HepG2 (cell line): ENCODE data around the gene CADPS2. TPM values are rescaled to one million over a fixed set of nuclear protein-coding genes. Genes with fewer than 3 reads are reported as not detected.
"Not testable (repeated sequence)": the region's sequence is repeated elsewhere in the genome, so short reads cannot be mapped to it uniquely, and the experiment has no call there.

Experiments used
- ATAC-seq: fragments of 200-7000 bp; cut with Tn5 transposase; 3 replicates; pipeline ENCODE4 v1.9.1; 2020; ENCODE audit warnings: mild to moderate bottlenecking, moderate library complexity
- BruUV-seq: library from RNA; stranded (reverse); fragments of 400-500 nt; replicated peaks from 2 replicates; lab custom pipeline; 2021; lab: Mats Ljungman, UMichigan
- CTCF ChIA-PET: fragments of 300-600 bp; formaldehyde crosslinking; extraction: SDS; loops from one replicate; lab custom pipeline; 2021; ENCODE audit warnings: low total read pairs, inconsistent platforms, low intra/inter-chr PET ratio; lab: Yijun Ruan, JAX
- POLR2A ChIA-PET: fragments of 350-600 bp; sonication (Branson Sonifier 250); formaldehyde crosslinking; loops from one replicate; lab custom pipeline; 2020; ENCODE audit warnings: antibody characterized with exemption, inconsistent platforms; lab: Yijun Ruan, JAX
- DNase-seq: peaks from one replicate; pipeline ENCODE4 v3.0.0-alpha.2; 2015; ENCODE audit warnings: low spot score
- FAIRE-seq: peaks from 3 replicates; lab custom pipeline; 2011; peaks lifted over from hg19 to GRCh38; lab: Jason Lieb, UNC
- H2AFZ ChIP-seq: one replicate; pipeline ENCODE4 v1.6.1; 2011; ENCODE audit warnings: low read length, inconsistent platforms
- H3K27ac ChIP-seq: fragments of 300-600 bp; 3 replicates; pipeline ENCODE4 v1.8.0; 2011; ENCODE audit warnings: mixed run types, mild to moderate bottlenecking, mixed read lengths, low read length, inconsistent platforms; ENCODE audit not compliant: insufficient read depth; ENCODE audit errors: extremely low read length
- H3K27me3 ChIP-seq, 2 experiments: fragments of 200-600 bp in 1 of 2; 2 replicates in 1 of 2; 3 replicates in 1 of 2; pipeline versions ENCODE4 v1.6.0 to v1.8.0; 2011; ENCODE audit warnings: low read length in 2 of 2, mild to moderate bottlenecking in 2 of 2, moderate library complexity in 2 of 2, inconsistent platforms in 1 of 2; ENCODE audit not compliant: insufficient read depth in 2 of 2, control insufficient read depth in 1 of 2
- H3K36me3 ChIP-seq, 2 experiments: fragments of 200-600 bp in 1 of 2; replicated peaks in 1 of 2; 2 replicates in 1 of 2; 3 replicates in 1 of 2; pipeline versions ENCODE4 v1.5.1 to v1.8.0; 2011; ENCODE audit warnings: low read length in 2 of 2, inconsistent platforms in 1 of 2; ENCODE audit not compliant: insufficient read depth in 2 of 2, control insufficient read depth in 1 of 2
- H3K4me1 ChIP-seq: 2 replicates; pipeline ENCODE4 v1.5.1; 2012; ENCODE audit warnings: low read length, inconsistent platforms; ENCODE audit not compliant: insufficient read depth
- H3K4me2 ChIP-seq: 2 replicates; pipeline ENCODE4 v1.6.0; 2011; ENCODE audit warnings: low read depth, low read length, inconsistent platforms
- H3K4me3 ChIP-seq, 3 experiments: fragments of 200-600 bp in 1 of 3; sonication (generic), shearing (Covaris generic) in 1 of 3; replicated peaks in 1 of 3; 2 replicates each; pipeline ENCODE4 v1.5.1; 2011 to 2016; ENCODE audit warnings: low read length in 3 of 3, inconsistent platforms in 2 of 3, low read depth in 2 of 3, mild to moderate bottlenecking in 2 of 3, control low read depth in 1 of 3, mixed read lengths in 1 of 3; ENCODE audit not compliant: insufficient read depth in 1 of 3
- H3K79me2 ChIP-seq: one replicate; pipeline ENCODE4 v1.6.1; 2011; ENCODE audit warnings: low read length, inconsistent platforms; ENCODE audit not compliant: insufficient read depth
- H3K9ac ChIP-seq: 2 replicates; pipeline ENCODE4 v1.6.0; 2011; ENCODE audit warnings: mild to moderate bottlenecking, low read depth, low read length, inconsistent platforms; ENCODE audit not compliant: insufficient read depth
- H3K9me3 ChIP-seq: 2 replicates; pipeline ENCODE4 v1.5.1; 2012; ENCODE audit warnings: mild to moderate bottlenecking, low read length
- H4K20me1 ChIP-seq: 2 replicates; pipeline ENCODE4 v1.6.0; 2011; ENCODE audit warnings: inconsistent platforms, mild to moderate bottlenecking, low read length, moderate library complexity; ENCODE audit not compliant: insufficient read depth
- MATR3 ChIP-seq: sonication (generic); formaldehyde crosslinking; IDR thresholded peaks from 2 replicates; pipeline ENCODE4 v1.4.0; 2020; ENCODE audit warnings: missing genetic modification reagents
- ZFX ChIP-seq: sonication (generic); formaldehyde crosslinking; IDR thresholded peaks from 2 replicates; pipeline ENCODE4 v1.4.0; 2020; ENCODE audit warnings: mild to moderate bottlenecking, low read depth, missing genetic modification reagents, moderate library complexity
- ZSCAN21 ChIP-seq: sonication (generic); formaldehyde crosslinking; IDR thresholded peaks from 2 replicates; pipeline ENCODE4 v1.8.0; 2022; ENCODE audit warnings: mild to moderate bottlenecking, missing genetic modification reagents, moderate library complexity, borderline replicate concordance
- WGBS: methylation state at CpG from one replicate; pipeline ENCODE4 v1.1.6; 2017; ENCODE audit warnings: low lambda C conversion rate; 5-methylcytosine and 5-hydroxymethylcytosine counted together
- in situ Hi-C: cut with HindIII; loops from 2 replicates; pipeline ENCODE4 v1.10.0; 2017; ENCODE audit warnings: low pct_unique_long_range_greater_than_20kb; ENCODE audit not compliant: extremely low pct_ligation_motif_present
- intact Hi-C: fragments of 100-400 bp; cut with micrococcal nuclease; formaldehyde crosslinking; loops from one replicate; pipeline ENCODE4 v1.10.0; 2022; ENCODE audit not compliant: unreplicated experiment
- polyA plus RNA-seq, 8 experiments: library from polyadenylated mRNA; depleted of rRNA in 3 of 8; stranded (reverse) in 7 of 8; unstranded in 1 of 8; fragments of >200 nt; fragmentation: Illumina TruSeq in 4 of 8; extraction: Trizol in 4 of 8; gene quantifications; 2 replicates each; pipeline versions ENCODE4 v1.2.1 to v1.2.3, GENCODE V29; 2011 to 2016; ENCODE audit warnings: low read depth in 4 of 8, missing spikeins in 1 of 8, mixed read lengths in 1 of 8; ENCODE audit not compliant: insufficient read depth in 1 of 8
- total RNA-seq, 5 experiments: library from RNA; depleted of rRNA; stranded (reverse); fragments of >200 nt; fragmentation: Illumina TruSeq; extraction: Trizol; gene quantifications; 2 replicates each; pipeline ENCODE4 v1.2.3, GENCODE V29; 2016; ENCODE audit warnings: low read depth in 1 of 5

CADPS2 gene
- total and polyA plus RNA-seq, 2 of the 13 experiments (the other 11 are each of a cell fraction or from before 2014, with no cell fraction given): 17.6 to 43.8 TPM

- Histone ChIP-seq H3K27me3 (no peaks in the 10 kb centered on the region), H3K9me3 (no peaks in the 10 kb centered on the region), H3K4me1 (peaks cover 32% of the 10 kb centered on the region), H3K4me2 (no peak overlapping the region), H3K36me3 (peaks cover 2 to 5% of the 10 kb centered on the region in 2 experiments; a peak in 2 of 5 replicates), H3K79me2 (no peaks in the 10 kb centered on the region), H3K9ac (no peak overlapping the region), H3K4me3 (no peak overlapping the region), H2AFZ (no peak overlapping the region), H4K20me1 (no peaks in the 10 kb centered on the region), H3K27ac (no peak overlapping the region)
- intact Hi-C loops (no loop called here), in situ Hi-C loops (no loop called here)
- ATAC-seq (no peak), DNase-seq (no peak), FAIRE-seq (no peak)
- ChIA-PET CTCF (no interaction called here), POLR2A (no interaction called here)
- 97% methylated on average over 1 of the region's 1 CpG for WGBS
- TF ChIP-seq ZSCAN21 (CRISPR knock-in tag) (no peak), MATR3 (no peak), ZFX (CRISPR knock-in tag) (no peak)
- no TSS peak for BruUV-seq
Observed at GRCh38 chr7:122842971-122843370, 43.3 kb downstream of the CADPS2 start.

- H3K4me3 ChIP-seq, CTCF ChIA-PET, DNase-seq, H3K36me3 ChIP-seq, H3K27ac ChIP-seq, H3K79me2 ChIP-seq, in situ Hi-C loops, intact Hi-C loops, H3K4me2 ChIP-seq, POLR2A ChIA-PET, H3K9me3 ChIP-seq, BruUV-seq, H3K9ac ChIP-seq, ATAC-seq, H3K27me3 ChIP-seq, H4K20me1 ChIP-seq, H2AFZ ChIP-seq, FAIRE-seq: not testable (repeated sequence)
- WGBS: 97% methylated on average over 2 of the region's 2 CpGs
- H3K4me1 ChIP-seq: peaks cover 15% of the 10 kb centered on the region
Observed at GRCh38 chr7:122836286-122836685, 50.0 kb downstream of the CADPS2 start.
